HepG2 (cell line): ENCODE measurements around the gene SAMMSON. TPM values are rescaled to one million over a fixed set of nuclear protein-coding genes. Genes with fewer than 3 reads are reported as not detected.

Experiments
- FOSL1 ChIP-seq: sonication (generic); formaldehyde crosslinking; IDR thresholded peaks from 2 replicates; pipeline ENCODE4 v1.9.0; 2021; ENCODE audit warnings: missing genetic modification reagents, borderline replicate concordance
- NR2F6 ChIP-seq, 2 experiments: IDR thresholded peaks; 2 replicates each; pipeline ENCODE4 v1.6.1; 2016; ENCODE audit warnings: antibody characterized with exemption in 1 of 2, mild to moderate bottlenecking in 1 of 2
- POGZ ChIP-seq: sonication (generic); formaldehyde crosslinking; IDR thresholded peaks from 2 replicates; pipeline ENCODE4 v1.4.0; 2020; ENCODE audit warnings: mild to moderate bottlenecking, missing genetic modification reagents
- PRPF4 ChIP-seq: fragments of 200-400 bp; formaldehyde crosslinking; IDR thresholded peaks from 2 replicates; pipeline ENCODE4 v1.6.1; 2016; ENCODE audit warnings: low read length, low read depth; ENCODE audit not compliant: poor library complexity, severe bottlenecking
- SPEN ChIP-seq: sonication (generic); formaldehyde crosslinking; IDR thresholded peaks from 2 replicates; pipeline ENCODE4 v1.5.1; 2020; ENCODE audit warnings: low read depth, mild to moderate bottlenecking, missing genetic modification reagents
- SRY ChIP-seq: sonication (generic); formaldehyde crosslinking; IDR thresholded peaks from 2 replicates; pipeline ENCODE4 v1.8.0; 2022; ENCODE audit warnings: mild to moderate bottlenecking, missing genetic modification reagents
- ZFP36 ChIP-seq: fragments of 150-350 bp; IDR thresholded peaks from 2 replicates; pipeline ENCODE4 v1.6.1; 2018; ENCODE audit warnings: borderline replicate concordance, low read length, low read depth; ENCODE audit not compliant: partially characterized antibody
- ZNF431 ChIP-seq: sonication (generic); formaldehyde crosslinking; IDR thresholded peaks from 2 replicates; pipeline ENCODE4 v1.9.0; 2022; ENCODE audit warnings: missing genetic modification reagents, low read depth, mild to moderate bottlenecking, borderline replicate concordance
- ZNF749 ChIP-seq: sonication (generic); formaldehyde crosslinking; IDR thresholded peaks from 2 replicates; pipeline ENCODE4 v1.8.0; 2022; ENCODE audit warnings: mild to moderate bottlenecking, missing genetic modification reagents, moderate library complexity, borderline replicate concordance
- polyA plus RNA-seq, 8 experiments: library from polyadenylated mRNA; depleted of rRNA in 3 of 8; stranded (reverse) in 7 of 8; unstranded in 1 of 8; fragments of >200 nt; fragmentation: Illumina TruSeq in 4 of 8; extraction: Trizol in 4 of 8; gene quantifications; 2 replicates each; pipeline versions ENCODE4 v1.2.1 to v1.2.3, GENCODE V29; 2011 to 2016; ENCODE audit warnings: low read depth in 4 of 8, missing spikeins in 1 of 8, mixed read lengths in 1 of 8; ENCODE audit not compliant: insufficient read depth in 1 of 8
- total RNA-seq, 5 experiments: library from RNA; depleted of rRNA; stranded (reverse); fragments of >200 nt; fragmentation: Illumina TruSeq; extraction: Trizol; gene quantifications; 2 replicates each; pipeline ENCODE4 v1.2.3, GENCODE V29; 2016; ENCODE audit warnings: low read depth in 1 of 5
- TF ChIP-seq, protein P1 (sequence below): IDR thresholded peaks from 2 replicates; pipeline ENCODE4 v1.6.1; 2012; ENCODE audit warnings: low read depth, low read length, improper control_type of control experiment
- TF ChIP-seq, protein P2 (sequence below): sonication (generic); formaldehyde crosslinking; IDR thresholded peaks from 2 replicates; pipeline ENCODE4 v1.5.0; 2020; ENCODE audit warnings: mild to moderate bottlenecking, missing genetic modification reagents, moderate library complexity
- TF ChIP-seq, protein P3 (sequence below): IDR thresholded peaks from 2 replicates; pipeline ENCODE4 v1.6.1; 2016; ENCODE audit warnings: low read depth

Gene SAMMSON
- total and polyA plus RNA-seq, 2 of the 13 experiments (the other 11 are each of a cell fraction or from before 2014, with no cell fraction given), result not detected

GRCh38 chr3:69985266-69985665 lies 14.3 kb upstream of the SAMMSON start (continued):
- TF ChIP-seq, protein P1, sequence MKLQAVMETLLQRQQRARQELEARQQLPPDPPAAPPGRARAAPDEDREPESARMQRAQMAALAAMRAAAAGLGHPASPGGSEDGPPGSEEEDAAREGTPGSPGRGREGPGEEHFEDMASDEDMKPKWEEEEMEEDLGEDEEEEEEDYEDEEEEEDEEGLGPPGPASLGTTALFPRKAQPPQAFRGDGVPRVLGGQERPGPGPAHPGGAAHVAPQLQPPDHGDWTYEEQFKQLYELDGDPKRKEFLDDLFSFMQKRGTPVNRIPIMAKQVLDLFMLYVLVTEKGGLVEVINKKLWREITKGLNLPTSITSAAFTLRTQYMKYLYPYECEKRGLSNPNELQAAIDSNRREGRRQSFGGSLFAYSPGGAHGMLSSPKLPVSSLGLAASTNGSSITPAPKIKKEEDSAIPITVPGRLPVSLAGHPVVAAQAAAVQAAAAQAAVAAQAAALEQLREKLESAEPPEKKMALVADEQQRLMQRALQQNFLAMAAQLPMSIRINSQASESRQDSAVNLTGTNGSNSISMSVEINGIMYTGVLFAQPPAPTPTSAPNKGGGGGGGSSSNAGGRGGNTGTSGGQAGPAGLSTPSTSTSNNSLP, result no peak
- TF ChIP-seq FOSL1 (CRISPR knock-in tag) (no peak), NR2F6 (IDR thresholded peaks at IDR 0.05) (no peak), NR2F6 (CRISPR knock-in tag; IDR thresholded peaks at IDR 0.05) (no peak), PRPF4 (no peak), SPEN (CRISPR knock-in tag) (no peak), POGZ (CRISPR knock-in tag) (no peak), ZFP36 (no peak), SRY (CRISPR knock-in tag) (no peak), ZNF431 (CRISPR knock-in tag) (no peak), ZNF749 (CRISPR knock-in tag) (no peak)
- TF ChIP-seq, protein P2, sequence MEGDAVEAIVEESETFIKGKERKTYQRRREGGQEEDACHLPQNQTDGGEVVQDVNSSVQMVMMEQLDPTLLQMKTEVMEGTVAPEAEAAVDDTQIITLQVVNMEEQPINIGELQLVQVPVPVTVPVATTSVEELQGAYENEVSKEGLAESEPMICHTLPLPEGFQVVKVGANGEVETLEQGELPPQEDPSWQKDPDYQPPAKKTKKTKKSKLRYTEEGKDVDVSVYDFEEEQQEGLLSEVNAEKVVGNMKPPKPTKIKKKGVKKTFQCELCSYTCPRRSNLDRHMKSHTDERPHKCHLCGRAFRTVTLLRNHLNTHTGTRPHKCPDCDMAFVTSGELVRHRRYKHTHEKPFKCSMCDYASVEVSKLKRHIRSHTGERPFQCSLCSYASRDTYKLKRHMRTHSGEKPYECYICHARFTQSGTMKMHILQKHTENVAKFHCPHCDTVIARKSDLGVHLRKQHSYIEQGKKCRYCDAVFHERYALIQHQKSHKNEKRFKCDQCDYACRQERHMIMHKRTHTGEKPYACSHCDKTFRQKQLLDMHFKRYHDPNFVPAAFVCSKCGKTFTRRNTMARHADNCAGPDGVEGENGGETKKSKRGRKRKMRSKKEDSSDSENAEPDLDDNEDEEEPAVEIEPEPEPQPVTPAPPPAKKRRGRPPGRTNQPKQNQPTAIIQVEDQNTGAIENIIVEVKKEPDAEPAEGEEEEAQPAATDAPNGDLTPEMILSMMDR (CRISPR knock-in tag), result no peak
- TF ChIP-seq, protein P3, sequence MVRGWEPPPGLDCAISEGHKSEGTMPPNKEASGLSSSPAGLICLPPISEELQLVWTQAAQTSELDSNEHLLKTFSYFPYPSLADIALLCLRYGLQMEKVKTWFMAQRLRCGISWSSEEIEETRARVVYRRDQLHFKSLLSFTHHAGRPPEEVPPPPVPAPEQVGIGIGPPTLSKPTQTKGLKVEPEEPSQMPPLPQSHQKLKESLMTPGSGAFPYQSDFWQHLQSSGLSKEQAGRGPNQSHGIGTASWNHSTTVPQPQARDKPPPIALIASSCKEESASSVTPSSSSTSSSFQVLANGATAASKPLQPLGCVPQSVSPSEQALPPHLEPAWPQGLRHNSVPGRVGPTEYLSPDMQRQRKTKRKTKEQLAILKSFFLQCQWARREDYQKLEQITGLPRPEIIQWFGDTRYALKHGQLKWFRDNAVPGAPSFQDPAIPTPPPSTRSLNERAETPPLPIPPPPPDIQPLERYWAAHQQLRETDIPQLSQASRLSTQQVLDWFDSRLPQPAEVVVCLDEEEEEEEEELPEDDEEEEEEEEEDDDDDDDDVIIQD (CRISPR knock-in tag), result no peak
- TF ChIP-seq, all 625 proteins: peak for 0
